ENCODE measurements around the gene PMEL. TPM values are rescaled to one million over a fixed set of nuclear protein-coding genes. Genes with fewer than 3 reads are reported as not detected.
"Not testable (repeated sequence)": the region's sequence is repeated elsewhere in the genome, so short reads cannot be mapped to it uniquely, and the experiment has no call there.

The PMEL gene
- total RNA-seq, 1 donor from 2014 or later: not detected

DNA sequence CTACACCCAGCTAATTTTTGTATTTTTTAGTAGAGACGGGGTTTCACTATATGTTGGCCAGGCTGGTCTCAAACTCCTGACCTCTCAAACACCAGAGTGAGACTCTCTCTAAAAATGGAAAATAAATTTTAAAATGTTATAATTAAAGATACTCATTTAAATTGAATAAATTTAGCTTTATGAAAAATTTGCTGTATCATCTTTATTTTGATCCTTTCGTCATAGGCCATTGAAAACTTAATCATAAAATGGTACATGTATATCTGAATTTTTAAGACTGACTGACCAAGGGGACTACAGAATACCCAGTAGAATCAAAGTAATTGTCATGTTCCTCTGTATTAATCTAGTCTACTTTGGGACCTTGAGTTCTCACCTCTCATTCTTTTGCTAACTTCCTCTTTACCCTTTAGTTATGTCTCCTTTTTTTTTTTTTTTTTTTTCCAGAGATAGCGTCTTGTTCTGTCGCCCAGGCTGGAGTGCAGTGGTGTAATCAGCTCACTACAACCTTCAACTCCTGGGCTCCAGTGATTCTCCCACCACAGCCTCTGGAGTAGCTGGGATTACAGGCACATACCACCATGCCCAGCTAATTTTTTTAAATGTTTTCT is 17.5 kb upstream of the PMEL start:
- no peak for DNase-seq

GRCh38 chr12:55982319-55982936 is 16.6 kb upstream of the PMEL start:
- no peak for DNase-seq

DNA sequence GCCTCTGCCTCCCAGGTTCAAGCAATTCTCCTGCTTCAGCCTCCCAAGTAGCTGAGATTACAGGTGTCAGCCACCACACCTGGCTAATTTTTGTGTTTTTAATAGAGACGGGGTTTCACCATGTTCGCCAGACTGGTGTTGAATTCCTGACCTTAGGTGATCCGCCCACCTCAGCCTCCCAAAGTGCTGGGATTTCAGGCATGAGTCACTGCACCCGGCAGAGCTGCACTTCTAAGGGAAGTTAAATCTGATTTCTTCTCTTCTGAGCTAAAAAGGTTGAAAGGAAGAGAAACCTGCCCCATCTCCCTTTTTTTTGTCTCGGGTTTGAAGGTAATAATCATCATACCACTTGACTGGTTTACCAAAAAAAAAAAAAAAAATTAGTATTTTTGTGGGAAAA is 16.0 kb upstream of the PMEL start:
- DNase-seq: not testable (repeated sequence)

- DNase-seq: no peak
These were observed 13.2 kb upstream of the PMEL start for GRCh38 chr12:55979069-55979468.

GRCh38 chr12:55978393-55978792 is 12.6 kb upstream of the PMEL start:
- no peak for DNase-seq

GRCh38 chr12:55974308-55974730 is 8.5 kb upstream of the PMEL start:
- no peak for DNase-seq

GRCh38 chr12:55973599-55974307 is 7.9 kb upstream of the PMEL start, which contains the start of gene RAB5B:
TSS of gene RAB5B (plus strand) at chr12:55974078. CDS start at chr12:55986961, 12,883 bp downstream.
- peak; percentile 99 for DNase-seq

DNA sequence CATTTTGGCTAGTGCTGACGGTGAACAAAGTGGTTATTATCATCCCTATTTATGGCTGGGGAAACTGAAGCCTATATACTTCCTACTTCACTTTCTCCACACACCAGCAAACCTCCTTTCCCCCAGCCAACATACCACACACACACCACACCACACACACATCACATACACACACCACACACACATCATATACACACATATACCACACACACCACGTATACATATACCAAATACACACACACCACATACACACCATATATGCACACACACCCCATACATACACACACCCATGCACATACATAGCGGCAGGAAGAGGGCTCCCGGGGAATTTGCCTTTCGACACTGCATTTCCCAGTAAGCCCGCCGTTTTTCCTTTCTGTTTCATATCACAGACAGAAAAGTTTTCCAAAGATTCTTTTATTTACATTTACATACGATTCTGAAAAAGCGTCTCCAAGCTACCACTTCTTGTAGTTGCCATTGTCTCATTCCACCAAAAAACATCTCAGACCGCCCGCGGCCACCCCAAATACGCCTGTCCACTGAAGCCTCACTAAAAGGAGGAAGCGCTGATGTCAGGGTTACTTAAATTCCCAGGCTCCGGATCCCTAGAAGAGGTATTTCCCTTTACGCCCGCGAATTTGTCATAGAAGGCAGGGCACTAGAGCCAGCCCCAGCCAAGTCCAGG is 7.2 kb upstream of the PMEL start:
- no peak for DNase-seq

GRCh38 chr12:55972456-55972855 is 6.6 kb upstream of the PMEL start:
- no peak for DNase-seq

GRCh38 chr12:55972042-55972441 is 6.2 kb upstream of the PMEL start:
- DNase-seq: no peak

- no peak for DNase-seq
These were observed 4.9 kb upstream of the PMEL start for GRCh38 chr12:55970775-55971174.

DNA sequence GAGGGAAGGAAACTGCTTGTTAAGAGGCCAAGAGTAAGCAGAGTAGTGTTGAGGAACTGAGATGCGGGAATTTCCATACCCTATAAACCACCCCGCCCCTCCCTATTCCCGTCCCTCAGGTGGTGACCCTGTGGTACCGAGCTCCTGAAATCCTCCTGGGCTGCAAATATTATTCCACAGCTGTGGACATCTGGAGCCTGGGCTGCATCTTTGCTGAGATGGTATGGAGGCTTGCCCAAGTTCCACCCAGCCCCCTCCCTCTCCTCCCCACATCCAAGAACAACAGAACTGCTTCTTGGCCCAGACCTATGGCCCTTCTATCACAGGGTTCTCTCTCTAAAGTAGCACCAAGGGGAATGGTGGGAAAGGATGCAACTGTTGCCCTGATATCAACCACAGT is 3.5 kb upstream of the PMEL start:
- DNase-seq: no peak

- DNase-seq: peak; percentile 51
These were observed 803 bp upstream of the PMEL start, which contains the start of gene CDK2 for GRCh38 chr12:55966408-55967281. TSS of gene CDK2 (plus strand) at chr12:55966830. CDS start at chr12:55967009, 179 bp downstream.

GRCh38 chr12:55965240-55965639 is 602 bp downstream of the PMEL start:
- DNase-seq: no peak

DNA sequence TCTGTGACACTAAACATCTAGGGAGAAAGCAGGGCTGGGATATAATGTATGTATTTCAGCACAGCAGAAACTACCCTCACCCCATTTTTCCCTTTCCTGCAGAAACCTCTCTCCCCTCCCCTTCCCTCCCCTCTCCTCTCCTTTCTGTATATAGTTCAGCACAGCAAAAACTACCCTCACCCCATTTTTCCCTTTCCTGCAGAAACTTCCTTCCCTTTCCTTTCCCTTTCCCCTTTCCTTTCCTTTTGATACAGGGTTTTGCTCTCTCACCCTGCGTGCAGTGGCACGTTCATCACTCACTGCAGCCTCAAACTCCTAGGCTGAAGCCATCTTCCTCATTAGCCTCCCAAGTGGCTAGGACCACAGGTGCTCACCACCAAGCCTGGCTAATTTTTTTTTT is 2.1 kb downstream of the PMEL start:
- DNase-seq: no peak

DNA sequence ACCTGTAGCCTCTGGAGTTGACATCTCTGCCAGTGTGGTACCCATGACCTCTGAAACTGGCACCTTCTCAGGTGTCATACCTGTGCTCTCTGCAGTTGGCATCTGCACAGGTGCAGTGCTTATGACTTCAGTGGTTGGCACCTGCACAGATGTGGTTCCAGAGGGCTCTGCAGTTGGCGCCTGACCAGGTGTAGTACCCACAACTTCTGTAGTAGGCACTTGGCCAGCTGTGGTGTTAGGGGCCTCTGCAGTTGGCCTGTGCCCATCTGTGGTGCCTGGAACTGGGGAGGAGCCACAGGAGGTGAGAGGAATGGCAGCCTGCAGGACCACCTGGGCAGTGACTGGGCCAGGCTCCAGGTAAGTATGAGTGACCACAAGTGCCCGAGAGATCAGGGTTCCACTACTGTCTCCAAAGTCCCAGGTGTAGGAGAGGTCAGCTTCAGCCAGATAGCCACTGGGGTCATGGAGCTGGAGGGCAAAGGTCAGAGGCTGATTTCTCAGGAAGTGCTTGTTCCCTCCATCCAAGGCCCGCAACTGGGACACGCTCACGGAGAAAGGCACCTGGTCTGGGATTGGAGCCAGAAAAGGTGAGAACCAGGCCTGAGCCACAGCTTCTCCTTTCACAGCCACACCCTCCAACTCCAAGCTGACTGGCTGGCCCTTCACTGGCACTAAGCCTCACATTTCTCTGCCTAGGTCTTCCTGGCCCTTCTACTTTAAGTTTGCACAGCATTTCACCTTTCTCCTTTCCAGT is 8.6 kb downstream of the PMEL start:
- no peak for DNase-seq

GRCh38 chr12:55955800-55956508 is 9.9 kb downstream of the PMEL start:
- no peak for DNase-seq

GRCh38 chr12:55955344-55955743 is 10.5 kb downstream of the PMEL start:
- DNase-seq: no peak

- DNase-seq: no peak
These were observed 19.3 kb downstream of the PMEL start for GRCh38 chr12:55946553-55946952.

DNA sequence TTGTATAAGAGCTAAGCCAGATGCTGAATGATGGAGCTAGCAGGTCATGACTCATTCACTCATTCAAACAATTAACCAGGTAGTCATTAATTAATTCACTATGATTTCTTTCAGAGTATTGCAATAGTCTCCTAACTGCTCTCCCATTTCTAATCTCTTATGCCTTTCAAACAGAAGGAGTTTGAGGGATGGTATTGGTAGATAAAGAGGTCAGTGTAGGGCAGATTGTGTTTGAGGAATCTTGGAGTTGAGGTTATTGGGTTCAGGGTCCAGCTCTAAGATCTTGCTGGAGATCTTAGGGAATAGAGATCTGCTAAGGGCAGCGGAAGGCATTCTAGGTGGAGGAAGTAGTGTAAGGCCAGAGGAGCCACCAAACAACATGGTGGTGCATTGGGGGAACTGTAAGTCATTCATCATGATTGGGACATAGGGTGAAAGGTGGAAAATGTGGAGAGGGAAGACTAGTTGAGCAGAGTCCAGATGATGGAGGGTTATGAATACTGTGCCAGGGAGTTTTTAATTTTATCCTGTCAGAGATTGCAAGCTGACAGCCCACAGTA is 23.2 kb downstream of the PMEL start:
- DNase-seq: no peak
